Brain pericyte (primary cell): Measurements from ENCODE around the gene USP37.
"Not testable (repeated sequence)": the region's sequence is repeated elsewhere in the genome, so short reads cannot be mapped to it uniquely, and the experiment has no call there.

ENCODE experiments used
- DNase-seq: peaks from one replicate; pipeline ENCODE4 v3.0.0-alpha.2; 2012; ENCODE audit warnings: low read depth, low spot score

The USP37 gene

GRCh38 chr2:218547978-218548377, 20.2 kb downstream of the USP37 start:
- DNase-seq, result no peak

GRCh38 chr2:218547511-218547910, 20.6 kb downstream of the USP37 start:
- no peak for DNase-seq

- DNase-seq, result no peak
Observed at GRCh38 chr2:218546012-218546411, 22.1 kb downstream of the USP37 start.

GRCh38 chr2:218540015-218540414, 28.1 kb downstream of the USP37 start:
- no peak for DNase-seq

GRCh38 chr2:218536804-218537494, 31.2 kb downstream of the USP37 start:
- no peak for DNase-seq

- DNase-seq, result no peak
Observed at GRCh38 chr2:218529990-218530389, 38.2 kb downstream of the USP37 start.

- not testable (repeated sequence) for DNase-seq
Observed at GRCh38 chr2:218528409-218528808, 39.7 kb downstream of the USP37 start.

- DNase-seq, result no peak
Observed at GRCh38 chr2:218523651-218524050, 44.5 kb downstream of the USP37 start.

- no peak for DNase-seq
Observed at GRCh38 chr2:218518876-218519275, 49.3 kb downstream of the USP37 start.

GRCh38 chr2:218517434-218518206, 50.5 kb downstream of the USP37 start:
- DNase-seq, result no peak

- no peak for DNase-seq
Observed at GRCh38 chr2:218516614-218517013, 51.5 kb downstream of the USP37 start.

- no peak for DNase-seq
Observed at GRCh38 chr2:218513676-218514075, 54.5 kb downstream of the USP37 start.

- no peak for DNase-seq
Observed at GRCh38 chr2:218508299-218508698, 59.9 kb downstream of the USP37 start.

- no peak for DNase-seq
Observed at GRCh38 chr2:218505754-218506371, 62.3 kb downstream of the USP37 start.

GRCh38 chr2:218501665-218502064, 66.5 kb downstream of the USP37 start:
- no peak for DNase-seq

GRCh38 chr2:218500501-218501060, 67.6 kb downstream of the USP37 start:
- DNase-seq, result no peak

- DNase-seq, result no peak
Observed at GRCh38 chr2:218485986-218486667, 82.0 kb downstream of the USP37 start.

- DNase-seq, result no peak
Observed at GRCh38 chr2:218482651-218483050, 85.5 kb downstream of the USP37 start.

- no peak for DNase-seq
Observed at GRCh38 chr2:218479595-218479994, 88.6 kb downstream of the USP37 start.

- DNase-seq, result no peak
Observed at GRCh38 chr2:218478544-218478943, 89.6 kb downstream of the USP37 start.

GRCh38 chr2:218477247-218477646, 90.9 kb downstream of the USP37 start:
- no peak for DNase-seq

- DNase-seq, result no peak
Observed at GRCh38 chr2:218476676-218477075, 91.5 kb downstream of the USP37 start.
